ENCODE data around the gene AMFR. TPM values are rescaled to one million over a fixed set of nuclear protein-coding genes. Genes with fewer than 3 reads are reported as not detected.

AMFR gene
- total RNA-seq, 1 experiment from 2014 or later, result 31.7 TPM

DNA sequence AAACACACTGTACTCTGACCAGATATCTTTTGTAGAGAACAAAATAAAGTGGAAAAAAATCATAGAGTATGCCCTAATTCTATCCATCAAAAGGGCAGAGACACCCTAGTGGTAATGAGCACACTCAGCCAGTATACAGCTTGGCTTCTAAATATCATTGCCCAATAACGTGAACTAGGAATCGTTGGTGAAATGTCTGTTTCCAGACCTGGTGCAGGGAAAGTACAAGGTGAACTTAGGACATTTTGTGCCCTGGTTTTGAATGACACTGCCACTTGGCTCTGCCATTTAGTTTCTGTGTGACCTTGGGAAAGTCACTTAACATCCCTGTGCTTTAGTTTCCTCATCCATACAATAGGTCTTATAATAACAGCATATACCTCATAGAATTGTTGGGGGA lies 13.7 kb downstream of the AMFR start:
- Mint-ChIP-seq H3K27me3 (ENCODE audit: low read depth) (no peaks in the 10 kb centered on the region), H3K9me3 (0 out of 2 replicates have a peak, but pooled peaks cover 7% of the 10 kb centered on the region), H3K4me1 (peaks cover 20% of the 10 kb centered on the region), H3K4me3 (no peak overlapping the region), H3K27ac (no peak overlapping the region), H3K36me3 (peaks cover 23% of the 10 kb centered on the region)
- ChIA-PET POLR2A (no interaction called here), CTCF (interaction anchor here (0.7 kb wide), 1 partner anchor 14 kb away, joined by 3 read pairs; the partner anchor contains the start of gene AMFR)
- TF ChIP-seq NFYB (CRISPR knock-in tag; conservative IDR thresholded peaks at IDR 0.05; ENCODE audit: low read depth) (no peak), JUN (CRISPR knock-in tag; IDR thresholded peaks at IDR 0.05) (no peak), ATF1 (CRISPR knock-in tag; IDR thresholded peaks at IDR 0.05) (no peak), MAX (CRISPR knock-in tag; IDR thresholded peaks at IDR 0.05) (no peak), ZNF138 (CRISPR knock-in tag; conservative IDR thresholded peaks at IDR 0.05) (no peak), SOX15 (CRISPR knock-in tag; IDR thresholded peaks at IDR 0.05) (no peak), ZNF121 (CRISPR knock-in tag; IDR thresholded peaks at IDR 0.05) (no peak), SMAD4 (CRISPR knock-in tag; IDR thresholded peaks at IDR 0.05) (no peak), E2F4 (CRISPR knock-in tag; IDR thresholded peaks at IDR 0.05; ENCODE audit: borderline replicate concordance, low read depth) (no peak), RORB (CRISPR knock-in tag; IDR thresholded peaks at IDR 0.05) (no peak), ZNF423 (CRISPR knock-in tag; IDR thresholded peaks at IDR 0.05) (no peak), SMAD3 (CRISPR knock-in tag; IDR thresholded peaks at IDR 0.05; ENCODE audit: borderline replicate concordance) (no peak)
- TF ChIP-seq, protein P1, sequence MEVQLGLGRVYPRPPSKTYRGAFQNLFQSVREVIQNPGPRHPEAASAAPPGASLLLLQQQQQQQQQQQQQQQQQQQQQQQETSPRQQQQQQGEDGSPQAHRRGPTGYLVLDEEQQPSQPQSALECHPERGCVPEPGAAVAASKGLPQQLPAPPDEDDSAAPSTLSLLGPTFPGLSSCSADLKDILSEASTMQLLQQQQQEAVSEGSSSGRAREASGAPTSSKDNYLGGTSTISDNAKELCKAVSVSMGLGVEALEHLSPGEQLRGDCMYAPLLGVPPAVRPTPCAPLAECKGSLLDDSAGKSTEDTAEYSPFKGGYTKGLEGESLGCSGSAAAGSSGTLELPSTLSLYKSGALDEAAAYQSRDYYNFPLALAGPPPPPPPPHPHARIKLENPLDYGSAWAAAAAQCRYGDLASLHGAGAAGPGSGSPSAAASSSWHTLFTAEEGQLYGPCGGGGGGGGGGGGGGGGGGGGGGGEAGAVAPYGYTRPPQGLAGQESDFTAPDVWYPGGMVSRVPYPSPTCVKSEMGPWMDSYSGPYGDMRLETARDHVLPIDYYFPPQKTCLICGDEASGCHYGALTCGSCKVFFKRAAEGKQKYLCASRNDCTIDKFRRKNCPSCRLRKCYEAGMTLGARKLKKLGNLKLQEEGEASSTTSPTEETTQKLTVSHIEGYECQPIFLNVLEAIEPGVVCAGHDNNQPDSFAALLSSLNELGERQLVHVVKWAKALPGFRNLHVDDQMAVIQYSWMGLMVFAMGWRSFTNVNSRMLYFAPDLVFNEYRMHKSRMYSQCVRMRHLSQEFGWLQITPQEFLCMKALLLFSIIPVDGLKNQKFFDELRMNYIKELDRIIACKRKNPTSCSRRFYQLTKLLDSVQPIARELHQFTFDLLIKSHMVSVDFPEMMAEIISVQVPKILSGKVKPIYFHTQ (CRISPR knock-in tag; IDR thresholded peaks at IDR 0.05), result no peak
- TF ChIP-seq, protein P2, sequence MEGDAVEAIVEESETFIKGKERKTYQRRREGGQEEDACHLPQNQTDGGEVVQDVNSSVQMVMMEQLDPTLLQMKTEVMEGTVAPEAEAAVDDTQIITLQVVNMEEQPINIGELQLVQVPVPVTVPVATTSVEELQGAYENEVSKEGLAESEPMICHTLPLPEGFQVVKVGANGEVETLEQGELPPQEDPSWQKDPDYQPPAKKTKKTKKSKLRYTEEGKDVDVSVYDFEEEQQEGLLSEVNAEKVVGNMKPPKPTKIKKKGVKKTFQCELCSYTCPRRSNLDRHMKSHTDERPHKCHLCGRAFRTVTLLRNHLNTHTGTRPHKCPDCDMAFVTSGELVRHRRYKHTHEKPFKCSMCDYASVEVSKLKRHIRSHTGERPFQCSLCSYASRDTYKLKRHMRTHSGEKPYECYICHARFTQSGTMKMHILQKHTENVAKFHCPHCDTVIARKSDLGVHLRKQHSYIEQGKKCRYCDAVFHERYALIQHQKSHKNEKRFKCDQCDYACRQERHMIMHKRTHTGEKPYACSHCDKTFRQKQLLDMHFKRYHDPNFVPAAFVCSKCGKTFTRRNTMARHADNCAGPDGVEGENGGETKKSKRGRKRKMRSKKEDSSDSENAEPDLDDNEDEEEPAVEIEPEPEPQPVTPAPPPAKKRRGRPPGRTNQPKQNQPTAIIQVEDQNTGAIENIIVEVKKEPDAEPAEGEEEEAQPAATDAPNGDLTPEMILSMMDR (IDR thresholded peaks at IDR 0.05), result no peak
- TF ChIP-seq, protein P3, sequence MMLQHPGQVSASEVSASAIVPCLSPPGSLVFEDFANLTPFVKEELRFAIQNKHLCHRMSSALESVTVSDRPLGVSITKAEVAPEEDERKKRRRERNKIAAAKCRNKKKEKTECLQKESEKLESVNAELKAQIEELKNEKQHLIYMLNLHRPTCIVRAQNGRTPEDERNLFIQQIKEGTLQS (CRISPR knock-in tag; conservative IDR thresholded peaks at IDR 0.05), result no peak
- TF ChIP-seq, protein P4, sequence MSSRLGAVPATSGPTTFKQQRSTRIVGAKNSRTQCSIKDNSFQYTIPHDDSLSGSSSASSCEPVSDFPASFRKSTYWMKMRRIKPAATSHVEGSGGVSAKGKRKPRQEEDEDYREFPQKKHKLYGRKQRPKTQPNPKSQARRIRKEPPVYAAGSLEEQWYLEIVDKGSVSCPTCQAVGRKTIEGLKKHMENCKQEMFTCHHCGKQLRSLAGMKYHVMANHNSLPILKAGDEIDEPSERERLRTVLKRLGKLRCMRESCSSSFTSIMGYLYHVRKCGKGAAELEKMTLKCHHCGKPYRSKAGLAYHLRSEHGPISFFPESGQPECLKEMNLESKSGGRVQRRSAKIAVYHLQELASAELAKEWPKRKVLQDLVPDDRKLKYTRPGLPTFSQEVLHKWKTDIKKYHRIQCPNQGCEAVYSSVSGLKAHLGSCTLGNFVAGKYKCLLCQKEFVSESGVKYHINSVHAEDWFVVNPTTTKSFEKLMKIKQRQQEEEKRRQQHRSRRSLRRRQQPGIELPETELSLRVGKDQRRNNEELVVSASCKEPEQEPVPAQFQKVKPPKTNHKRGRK (CRISPR knock-in tag; IDR thresholded peaks at IDR 0.05; ENCODE audit: borderline replicate concordance), result no peak
- DNase-seq (ENCODE audit: low spot score) (no peak), ATAC-seq (no peak)

GRCh38 chr16:56411123-56411522 lies 14.2 kb downstream of the AMFR start:
- Mint-ChIP-seq H3K4me1 (peaks cover 20% of the 10 kb centered on the region), H3K9me3 (0 out of 2 replicates have a peak, but pooled peaks cover 7% of the 10 kb centered on the region), H3K27me3 (ENCODE audit: low read depth) (no peaks in the 10 kb centered on the region), H3K36me3 (peaks cover 23% of the 10 kb centered on the region), H3K4me3 (no peak overlapping the region), H3K27ac (no peak overlapping the region)
- no peak for DNase-seq (ENCODE audit: low spot score)
- ChIA-PET CTCF (interaction anchor here (0.7 kb wide), 1 partner anchor 14 kb away, joined by 3 read pairs; the partner anchor contains the start of gene AMFR), POLR2A (no interaction called here)
- ATAC-seq, result no peak
- TF ChIP-seq GABPB1 (CRISPR knock-in tag; IDR thresholded peaks at IDR 0.05) (no peak), NR3C1 (CRISPR knock-in tag; conservative IDR thresholded peaks at IDR 0.05; ENCODE audit: low read depth) (no peak), NFYB (CRISPR knock-in tag; conservative IDR thresholded peaks at IDR 0.05; ENCODE audit: low read depth) (no peak), ZNF532 (CRISPR knock-in tag; IDR thresholded peaks at IDR 0.05; ENCODE audit: borderline replicate concordance) (no peak), OVOL2 (CRISPR knock-in tag; IDR thresholded peaks at IDR 0.05; ENCODE audit: borderline replicate concordance) (no peak)
- TF ChIP-seq, protein P4 (CRISPR knock-in tag; IDR thresholded peaks at IDR 0.05; ENCODE audit: borderline replicate concordance), result no peak

Data from WTC11 (cell line).